OCI-LY1 (cell line): ENCODE measurements around the gene ST6GALNAC3.

Source experiments
- H2AFZ ChIP-seq: fragments of 200-600 bp; sonication (generic), shearing (Covaris generic); 2 replicates; pipeline ENCODE4 v1.6.0; 2014; ENCODE audit warnings: antibody characterized with exemption, mild to moderate bottlenecking, low read length
- H3F3A ChIP-seq: fragments of 200-600 bp; sonication (generic), shearing (Covaris generic); 2 replicates; pipeline ENCODE4 v1.6.0; 2014; ENCODE audit warnings: mild to moderate bottlenecking, antibody characterized with exemption, low read length, moderate library complexity; ENCODE audit not compliant: insufficient read depth
- H3K27ac ChIP-seq: fragments of 200-600 bp; sonication (generic); 2 replicates; pipeline ENCODE4 v1.5.1; 2014; ENCODE audit warnings: low read length, mixed run types, mild to moderate bottlenecking, low read depth; ENCODE audit not compliant: poor library complexity, severe bottlenecking
- H3K27me3 ChIP-seq: fragments of 200-600 bp; sonication (generic); 2 replicates; pipeline ENCODE4 v1.6.0; 2014; ENCODE audit warnings: antibody characterized with exemption, mild to moderate bottlenecking, low read length, moderate library complexity; ENCODE audit not compliant: insufficient read depth
- H3K36me3 ChIP-seq: fragments of 200-600 bp; sonication (generic); 2 replicates; pipeline ENCODE4 v1.6.1; 2014; ENCODE audit warnings: mild to moderate bottlenecking, antibody characterized with exemption, low read length, moderate library complexity, mixed read lengths; ENCODE audit not compliant: insufficient read depth
- H3K4me1 ChIP-seq: fragments of 200-600 bp; sonication (generic); 2 replicates; pipeline ENCODE4 v1.5.1; 2014; ENCODE audit warnings: mild to moderate bottlenecking, low read length, moderate library complexity; ENCODE audit not compliant: insufficient read depth, severe bottlenecking
- H3K4me2 ChIP-seq: fragments of 200-600 bp; sonication (generic), shearing (Covaris generic); 2 replicates; pipeline ENCODE4 v1.6.1; 2014; ENCODE audit warnings: low read length
- H3K4me3 ChIP-seq: fragments of 200-600 bp; sonication (generic); 2 replicates; pipeline ENCODE4 v1.5.1; 2014; ENCODE audit warnings: low read length, low read depth, mild to moderate bottlenecking, mixed read lengths; ENCODE audit not compliant: poor library complexity, severe bottlenecking
- H3K79me2 ChIP-seq: fragments of 200-600 bp; shearing (Covaris generic); 2 replicates; pipeline ENCODE4 v1.6.1; 2016; ENCODE audit warnings: mixed run types, low read length, mixed read lengths; ENCODE audit not compliant: insufficient read depth
- H3K9ac ChIP-seq: fragments of 200-600 bp; sonication (generic), shearing (Covaris generic); 2 replicates; pipeline ENCODE4 v1.6.1; 2014; ENCODE audit warnings: mild to moderate bottlenecking, low read length, mixed read lengths
- H3K9me2 ChIP-seq: fragments of 200-600 bp; sonication (generic), shearing (Covaris generic); 2 replicates; pipeline ENCODE4 v1.6.1; 2014; ENCODE audit warnings: low read depth, mild to moderate bottlenecking, low read length, mixed read lengths
- H3K9me3 ChIP-seq: fragments of 200-600 bp; shearing (Covaris generic); 2 replicates; pipeline ENCODE4 v1.6.1; 2014; ENCODE audit warnings: low read length, mixed read lengths
- H4K20me1 ChIP-seq: fragments of 200-600 bp; sonication (generic), shearing (Covaris generic); 2 replicates; pipeline ENCODE4 v1.6.0; 2016; ENCODE audit warnings: mild to moderate bottlenecking, low read length; ENCODE audit not compliant: insufficient read depth
- CTCF ChIP-seq: fragments of 200-600 bp; sonication (generic), shearing (Covaris generic); IDR thresholded peaks from 2 replicates; pipeline ENCODE4 v1.5.1; 2017; ENCODE audit warnings: mild to moderate bottlenecking, antibody characterized with exemption, low read length, moderate library complexity, mixed read lengths
- EZH2 ChIP-seq: fragments of 200-600 bp; sonication (generic), shearing (Covaris generic); IDR thresholded peaks from 2 replicates; pipeline ENCODE4 v1.8.0; 2017; ENCODE audit warnings: borderline replicate concordance, mixed run types, mild to moderate bottlenecking, antibody characterized with exemption, low read length, moderate library complexity, mixed read lengths

Gene ST6GALNAC3

GRCh38 chr1:76418531-76418930 lies 344.0 kb downstream of the ST6GALNAC3 start:
- Histone ChIP-seq H3K9me2 (no peaks in the 10 kb centered on the region), H3K27me3 (no peaks in the 10 kb centered on the region), H3K36me3 (no peaks in the 10 kb centered on the region), H3F3A (no peaks in the 10 kb centered on the region), H3K9ac (no peak overlapping the region), H3K27ac (no peak overlapping the region), H3K9me3 (no peaks in the 10 kb centered on the region), H3K4me2 (no peak overlapping the region), H4K20me1 (no peaks in the 10 kb centered on the region), H3K79me2 (no peaks in the 10 kb centered on the region), H2AFZ (no peak overlapping the region), H3K4me3 (no peak overlapping the region), H3K4me1 (no peaks in the 10 kb centered on the region)
- TF ChIP-seq CTCF (no peak), EZH2 (no peak)

- no peak overlapping the region for H2AFZ ChIP-seq
- no peak overlapping the region for H3K4me2 ChIP-seq
- H3K9ac ChIP-seq: no peak overlapping the region
- no peaks in the 10 kb centered on the region for H3K36me3 ChIP-seq
- no peaks in the 10 kb centered on the region for H3K27me3 ChIP-seq
- H3F3A ChIP-seq: no peaks in the 10 kb centered on the region
- H3K79me2 ChIP-seq: no peaks in the 10 kb centered on the region
- no peak overlapping the region for H3K4me3 ChIP-seq
- no peaks in the 10 kb centered on the region for H4K20me1 ChIP-seq
- no peaks in the 10 kb centered on the region for H3K4me1 ChIP-seq
- no peak overlapping the region for H3K27ac ChIP-seq
- H3K9me2 ChIP-seq: no peaks in the 10 kb centered on the region
- no peaks in the 10 kb centered on the region for H3K9me3 ChIP-seq
- TF ChIP-seq EZH2 (no peak), CTCF (no peak)
These were observed 345.1 kb downstream of the ST6GALNAC3 start for GRCh38 chr1:76419603-76420002.

- Histone ChIP-seq H3K27ac (no peak overlapping the region), H3K4me1 (no peaks in the 10 kb centered on the region), H2AFZ (no peak overlapping the region), H3K4me2 (no peak overlapping the region), H3K9ac (no peak overlapping the region), H4K20me1 (no peaks in the 10 kb centered on the region), H3K4me3 (no peak overlapping the region), H3K9me3 (no peaks in the 10 kb centered on the region), H3K36me3 (no peaks in the 10 kb centered on the region), H3K9me2 (no peaks in the 10 kb centered on the region), H3K27me3 (no peaks in the 10 kb centered on the region), H3F3A (no peaks in the 10 kb centered on the region), H3K79me2 (no peaks in the 10 kb centered on the region)
- TF ChIP-seq EZH2 (no peak), CTCF (no peak)
These were observed 350.9 kb downstream of the ST6GALNAC3 start for GRCh38 chr1:76425201-76426145.
